CD8-positive, alpha-beta memory T cell (primary cell): ENCODE measurements around the gene ALDH9A1. TPM values are rescaled to one million over a fixed set of nuclear protein-coding genes. Genes with fewer than 3 reads are reported as not detected.
"Not testable (repeated sequence)": the region's sequence is repeated elsewhere in the genome, so short reads cannot be mapped to it uniquely, and the experiment has no call there.

ENCODE experiments used
- CTCF ChIA-PET: fragments of 350-600 bp; sonication (Branson Sonifier 250); formaldehyde crosslinking; loops from one replicate; lab custom pipeline; 2021; ENCODE audit warnings: antibody characterized with exemption; lab: Charles Lee
- POLR2A ChIA-PET: fragments of 350-600 bp; sonication (Branson Sonifier 250); formaldehyde crosslinking; loops from one replicate; lab custom pipeline; 2021; ENCODE audit warnings: antibody characterized with exemption; lab: Charles Lee
- DNase-seq, 5 donors: peaks; one replicate each; pipeline versions ENCODE4 v3.0.0 to v3.0.0-alpha.2; 2020 to 2022; ENCODE audit warnings: mixed read lengths in 1 of 5
- H3K27ac ChIP-seq: one replicate; pipeline ENCODE4 v1.7.0; 2013; ENCODE audit warnings: low read depth, mild to moderate bottlenecking, low read length, moderate library complexity
- H3K27me3 ChIP-seq: 2 replicates; pipeline ENCODE4 v1.7.0; 2013; ENCODE audit warnings: low read length, mild to moderate bottlenecking; ENCODE audit not compliant: insufficient read depth, poor library complexity, severe bottlenecking
- H3K36me3 ChIP-seq: 2 replicates; pipeline ENCODE4 v1.7.0; 2013; ENCODE audit warnings: mild to moderate bottlenecking, low read length, moderate library complexity; ENCODE audit not compliant: insufficient read depth
- H3K4me1 ChIP-seq: 2 replicates; pipeline ENCODE4 v1.7.0; 2013; ENCODE audit warnings: mild to moderate bottlenecking, low read length, moderate library complexity; ENCODE audit not compliant: insufficient read depth
- H3K4me3 ChIP-seq: 2 replicates; pipeline ENCODE4 v1.7.0; 2013; ENCODE audit warnings: mild to moderate bottlenecking, low read length
- H3K9me3 ChIP-seq: 2 replicates; pipeline ENCODE4 v1.7.0; 2013; ENCODE audit warnings: mild to moderate bottlenecking, low read length
- H3K27ac Mint-ChIP-seq, 8 donors: one replicate each; pipeline ENCODE4 v1.8.0; 2020 to 2021; ENCODE audit warnings: mixed read lengths in 8 of 8, mild to moderate bottlenecking in 6 of 8, inconsistent platforms in 3 of 8, moderate library complexity in 3 of 8
- H3K27me3 Mint-ChIP-seq, 2 donors: one replicate each; pipeline ENCODE4 v1.8.0; 2020 to 2021; ENCODE audit warnings: mixed read lengths in 2 of 2, mild to moderate bottlenecking in 1 of 2, moderate library complexity in 1 of 2
- H3K36me3 Mint-ChIP-seq, 3 donors: one replicate each; pipeline ENCODE4 v1.8.0; 2020 to 2021; ENCODE audit warnings: mixed read lengths in 3 of 3, inconsistent platforms in 1 of 3, mild to moderate bottlenecking in 1 of 3
- H3K4me1 Mint-ChIP-seq, 3 donors: one replicate each; pipeline ENCODE4 v1.8.0; 2020 to 2021; ENCODE audit warnings: mixed read lengths in 3 of 3, inconsistent platforms in 1 of 3, mild to moderate bottlenecking in 1 of 3
- H3K4me3 Mint-ChIP-seq, 7 donors: one replicate each; pipeline ENCODE4 v1.8.0; 2020 to 2021; ENCODE audit warnings: mixed read lengths in 7 of 7, mild to moderate bottlenecking in 6 of 7, moderate library complexity in 4 of 7, inconsistent platforms in 2 of 7
- H3K9me3 Mint-ChIP-seq, 5 donors: one replicate each; pipeline ENCODE4 v1.8.0; 2020 to 2022; ENCODE audit warnings: mixed read lengths in 5 of 5, mild to moderate bottlenecking in 3 of 5, moderate library complexity in 2 of 5, inconsistent platforms in 1 of 5
- polyA plus RNA-seq: library from polyadenylated mRNA; unstranded; fragments of 300-500 nt; fragmentation: Illumina TruSeq; gene quantifications from one replicate; pipeline ENCODE4 v1.2.3, GENCODE V29; 2021
- total RNA-seq, 2 experiments: library from RNA; stranded (reverse); gene quantifications; one replicate each; pipeline ENCODE4 v1.2.3, GENCODE V29; 2021

Gene ALDH9A1
- total and polyA plus RNA-seq, 3 experiments from 2014 or later = 42.9 to 101 (median 44.4) TPM

DNA sequence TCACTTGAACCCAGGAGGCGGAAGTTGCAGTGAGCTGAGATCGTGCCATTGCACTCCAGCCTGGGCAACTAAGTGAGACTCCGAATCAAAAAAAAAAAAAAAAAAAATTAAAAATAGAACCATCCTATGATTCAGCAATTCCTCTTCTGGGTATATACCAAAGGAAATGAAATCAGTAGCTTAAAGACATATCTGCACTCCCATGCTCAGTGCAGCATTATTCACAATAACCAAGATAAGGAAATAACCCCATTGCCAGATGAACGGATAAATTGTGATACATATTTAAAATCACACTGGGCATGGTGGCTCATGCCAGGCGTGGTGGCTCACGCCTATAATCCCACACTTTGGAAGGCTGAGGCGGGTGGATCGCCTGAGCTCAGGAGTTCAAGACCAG lies 23.8 kb downstream of the ALDH9A1 start:
- Mint-ChIP-seq H3K9me3 (no peaks in the 10 kb centered on the region), H3K4me1 (peaks cover 8 to 24% (median 18%) of the 10 kb centered on the region in 3 donors), H3K27ac (no peak overlapping the region), H3K36me3 (peaks cover 6 to 73% (median 47%) of the 10 kb centered on the region in 3 donors), H3K4me3 (no peak overlapping the region), H3K27me3 (no peaks in the 10 kb centered on the region)
- Histone ChIP-seq H3K36me3 (peaks cover 22% of the 10 kb centered on the region), H3K9me3 (no peaks in the 10 kb centered on the region), H3K4me1 (peaks cover 4% of the 10 kb centered on the region), H3K4me3 (no peak overlapping the region), H3K27ac (no peak overlapping the region), H3K27me3 (no peaks in the 10 kb centered on the region)
- POLR2A ChIA-PET = no interaction called here
- DNase-seq = no peak
- CTCF ChIA-PET = interaction anchor here (0.6 to 1.0 kb wide), 2 partner anchors 12 to 23 kb away, joined by 3 read pairs; partner anchors contain the start of gene ALDH9A1

DNA sequence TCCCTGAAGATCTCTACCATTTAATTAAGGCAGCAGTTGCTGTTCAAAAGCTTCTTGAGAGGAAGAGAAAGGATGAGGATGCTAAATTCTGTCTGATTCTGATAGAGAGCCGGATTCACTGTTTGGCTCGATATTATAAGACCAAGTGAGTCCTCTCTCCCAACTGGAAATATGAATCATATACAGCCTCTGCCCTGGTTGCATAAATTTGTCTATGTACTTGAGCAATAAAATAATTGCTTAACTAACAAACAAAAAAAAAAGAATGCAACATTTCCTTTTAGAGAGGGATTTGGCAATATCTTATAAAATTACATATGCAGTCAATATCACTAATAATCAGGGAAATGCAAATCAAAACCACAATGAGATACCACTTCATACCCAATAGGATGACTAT lies 26.8 kb downstream of the ALDH9A1 start:
- Histone ChIP-seq H3K4me1 (no peaks in the 10 kb centered on the region), H3K27me3 (no peaks in the 10 kb centered on the region), H3K27ac (no peak overlapping the region), H3K36me3 (peaks cover 23% of the 10 kb centered on the region), H3K9me3 (no peaks in the 10 kb centered on the region), H3K4me3 (no peak overlapping the region)
- H3K9me3 Mint-ChIP-seq = no peaks in the 10 kb centered on the region
- ChIA-PET POLR2A (no interaction called here), CTCF (no interaction called here)
- no peak overlapping the region for H3K27ac Mint-ChIP-seq
- H3K36me3 Mint-ChIP-seq = peaks cover 19 to 81% (median 48%) of the 10 kb centered on the region in 3 donors
- no peak overlapping the region for H3K4me3 Mint-ChIP-seq
- no peaks in the 10 kb centered on the region for H3K27me3 Mint-ChIP-seq
- no peak for DNase-seq
- H3K4me1 Mint-ChIP-seq = peaks cover 0 to 13% (median 4%) of the 10 kb centered on the region in 3 donors

DNA sequence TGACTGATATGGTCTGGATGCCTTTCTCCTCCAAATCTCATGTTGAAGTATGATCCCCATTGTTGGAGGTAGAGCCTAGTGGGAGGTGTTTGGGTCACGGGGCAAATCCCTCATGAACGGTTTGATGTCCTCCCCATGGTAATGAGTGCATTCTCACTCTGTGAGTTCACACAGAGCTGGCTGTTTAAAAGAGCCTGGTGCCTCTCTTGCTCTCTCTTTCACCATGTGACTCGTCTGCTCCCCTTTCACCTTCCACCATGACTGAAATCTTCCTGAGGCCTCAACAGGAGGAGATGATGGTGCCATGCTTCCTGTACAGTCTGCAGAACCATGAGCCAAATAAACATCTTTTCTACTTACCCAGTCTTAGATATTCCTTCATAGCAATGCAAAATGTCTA lies 30.2 kb downstream of the ALDH9A1 start:
- no peaks in the 10 kb centered on the region for H3K27me3 Mint-ChIP-seq
- DNase-seq = no peak
- ChIA-PET CTCF (no interaction called here), POLR2A (no interaction called here)
- no peak overlapping the region for H3K4me3 ChIP-seq
- H3K4me1 ChIP-seq = no peaks in the 10 kb centered on the region
- no peak overlapping the region for H3K27ac ChIP-seq
- H3K9me3 Mint-ChIP-seq = no peaks in the 10 kb centered on the region
- H3K27ac Mint-ChIP-seq = peak overlapping the region in 1 of 8 donors; percentile 46
- no peak overlapping the region for H3K4me3 Mint-ChIP-seq
- H3K9me3 ChIP-seq = no peaks in the 10 kb centered on the region
- no peaks in the 10 kb centered on the region for H3K27me3 ChIP-seq
- peaks cover 3 to 14% (median 9%) of the 10 kb centered on the region in 3 donors for H3K4me1 Mint-ChIP-seq
- peaks cover 36% of the 10 kb centered on the region for H3K36me3 ChIP-seq
- H3K36me3 Mint-ChIP-seq = peaks cover 30 to 90% (median 42%) of the 10 kb centered on the region in 3 donors

DNA sequence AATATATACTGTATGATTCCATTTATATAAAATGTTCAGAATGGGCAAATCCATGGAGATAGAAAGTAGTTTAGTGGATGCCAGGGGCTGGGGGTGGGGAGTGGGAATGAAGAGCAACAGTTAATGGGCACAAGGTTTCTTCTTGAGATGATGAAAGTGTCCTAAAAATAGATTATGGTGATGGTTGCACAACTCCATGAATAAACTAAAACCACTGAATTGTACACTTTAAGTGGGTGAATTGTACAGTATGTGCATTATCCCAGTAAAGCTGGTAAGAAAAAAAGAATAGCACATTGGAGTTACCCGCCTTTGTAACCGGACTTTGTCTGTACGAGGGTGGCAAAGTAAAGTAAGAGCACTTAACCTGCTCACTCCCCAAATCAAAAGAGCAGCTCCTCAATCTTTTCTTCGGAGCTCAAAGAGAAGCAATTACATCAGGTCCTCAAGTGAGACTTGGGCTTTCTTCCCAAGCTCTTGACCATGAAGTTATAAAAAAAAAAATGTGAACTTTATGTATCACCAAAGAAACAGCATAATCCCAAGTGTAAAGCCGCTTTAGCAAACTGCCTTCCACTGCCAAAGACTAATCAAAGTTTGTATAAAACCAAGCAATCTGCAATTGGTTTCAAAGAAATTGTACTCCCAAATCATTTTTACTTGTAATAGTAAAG lies 32.1 kb downstream of the ALDH9A1 start:
- no peak overlapping the region for H3K4me3 Mint-ChIP-seq
- no peak for DNase-seq
- peaks cover 30 to 92% (median 33%) of the 10 kb centered on the region in 3 donors for H3K36me3 Mint-ChIP-seq
- Histone ChIP-seq H3K4me1 (no peaks in the 10 kb centered on the region), H3K9me3 (no peaks in the 10 kb centered on the region), H3K4me3 (no peak overlapping the region), H3K36me3 (peaks cover 48% of the 10 kb centered on the region), H3K27me3 (no peaks in the 10 kb centered on the region), H3K27ac (no peak overlapping the region)
- ChIA-PET CTCF (no interaction called here), POLR2A (interaction anchor here (1.0 kb wide), 1 partner anchor 36 kb away, joined by 4 read pairs; no protein-coding TSS in a partner anchor)
- no peaks in the 10 kb centered on the region for H3K9me3 Mint-ChIP-seq
- H3K27me3 Mint-ChIP-seq = no peaks in the 10 kb centered on the region
- peak overlapping the region in 3 of 8 donors; percentile 39 to 74 (median 58) for H3K27ac Mint-ChIP-seq
- H3K4me1 Mint-ChIP-seq = peaks cover 3 to 13% (median 5%) of the 10 kb centered on the region in 3 donors

DNA sequence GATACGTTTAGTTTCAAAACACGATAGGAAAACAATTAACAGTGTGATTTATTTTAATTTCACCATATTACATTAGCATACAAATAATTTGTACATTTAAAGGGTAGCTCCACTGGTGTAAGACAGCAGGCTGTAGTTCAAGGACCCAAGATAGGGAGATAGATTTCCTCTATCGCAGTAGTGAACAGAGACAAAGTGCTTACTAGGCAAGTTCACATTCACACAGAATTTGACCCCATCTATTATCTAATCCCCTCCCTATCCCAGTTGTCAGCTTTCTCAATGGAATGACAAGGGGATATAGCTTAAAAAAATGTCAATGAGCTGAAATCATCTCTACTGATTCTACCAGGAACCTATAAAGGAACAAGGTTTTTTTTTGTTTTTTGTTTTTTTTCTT lies 36.2 kb downstream of the ALDH9A1 start:
- POLR2A ChIA-PET = no interaction called here
- Histone ChIP-seq H3K9me3 (no peaks in the 10 kb centered on the region), H3K36me3 (peaks cover 39% of the 10 kb centered on the region), H3K27ac (no peak overlapping the region), H3K4me3 (no peak overlapping the region), H3K4me1 (no peaks in the 10 kb centered on the region), H3K27me3 (no peaks in the 10 kb centered on the region)
- no peak for DNase-seq
- Mint-ChIP-seq H3K4me1 (peaks cover 3 to 12% (median 5%) of the 10 kb centered on the region in 3 donors), H3K27me3 (no peaks in the 10 kb centered on the region), H3K36me3 (peaks cover 11 to 84% (median 17%) of the 10 kb centered on the region in 3 donors), H3K4me3 (no peak overlapping the region), H3K27ac (peak overlapping the region in 4 of 8 donors; percentile 26 to 66 (median 49)), H3K9me3 (no peaks in the 10 kb centered on the region)
- CTCF ChIA-PET = no interaction called here

DNA sequence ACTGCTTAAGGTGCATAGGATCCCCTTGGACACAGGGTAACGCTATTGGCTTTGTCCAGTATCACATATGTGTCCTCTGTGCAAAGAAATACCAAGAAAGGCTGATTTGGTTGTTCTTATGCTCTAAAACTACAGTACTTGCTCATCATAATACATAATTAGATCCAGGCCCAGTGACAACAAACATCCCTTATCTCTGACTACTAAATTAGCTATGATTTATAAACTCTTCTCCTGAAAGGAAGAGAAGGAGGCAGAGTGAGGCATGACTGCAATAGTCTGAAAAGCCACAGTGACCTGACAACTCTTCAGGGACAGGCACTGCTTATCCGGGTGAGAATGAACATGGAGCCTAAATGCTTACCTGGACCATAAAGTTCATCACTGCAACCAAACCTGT lies 36.7 kb downstream of the ALDH9A1 start:
- H3K36me3 Mint-ChIP-seq = peaks cover 11 to 82% (median 13%) of the 10 kb centered on the region in 3 donors
- DNase-seq = no peak
- H3K4me3 Mint-ChIP-seq = no peak overlapping the region
- peaks cover 39% of the 10 kb centered on the region for H3K36me3 ChIP-seq
- H3K27me3 Mint-ChIP-seq = no peaks in the 10 kb centered on the region
- POLR2A ChIA-PET = no interaction called here
- H3K27me3 ChIP-seq = no peaks in the 10 kb centered on the region
- no peak overlapping the region for H3K4me3 ChIP-seq
- H3K9me3 ChIP-seq = no peaks in the 10 kb centered on the region
- H3K9me3 Mint-ChIP-seq = no peaks in the 10 kb centered on the region
- CTCF ChIA-PET = no interaction called here
- no peaks in the 10 kb centered on the region for H3K4me1 ChIP-seq
- peak overlapping the region in 2 of 8 donors; percentile 23 to 76 for H3K27ac Mint-ChIP-seq
- no peak overlapping the region for H3K27ac ChIP-seq
- peaks cover 3 to 9% (median 5%) of the 10 kb centered on the region in 3 donors for H3K4me1 Mint-ChIP-seq

DNA sequence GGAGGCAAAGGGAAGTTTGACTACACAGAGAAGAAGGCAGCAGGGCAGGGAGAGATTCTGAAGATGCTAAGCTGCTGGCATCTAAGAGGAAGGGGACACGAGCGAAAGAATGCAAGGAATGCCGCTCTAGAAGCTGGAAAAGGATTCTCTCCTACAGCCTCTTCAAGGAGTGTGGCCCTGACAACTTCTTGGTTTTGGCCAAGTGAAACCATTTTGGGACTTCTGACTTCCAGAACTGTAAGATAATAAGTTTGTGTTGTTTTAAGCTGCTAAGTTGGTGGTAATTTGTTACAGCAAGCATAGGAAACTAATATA lies 38.8 kb downstream of the ALDH9A1 start:
- no peaks in the 10 kb centered on the region for H3K4me1 ChIP-seq
- no peaks in the 10 kb centered on the region for H3K27me3 ChIP-seq
- H3K4me3 ChIP-seq = no peak overlapping the region
- Mint-ChIP-seq H3K4me3 (no peak overlapping the region), H3K27ac (peak overlapping the region in 2 of 8 donors; percentile 1 to 17), H3K27me3 (no peaks in the 10 kb centered on the region), H3K4me1 (no peaks in the 10 kb centered on the region), H3K9me3 (no peaks in the 10 kb centered on the region), H3K36me3 (peaks cover 0 to 79% (median 11%) of the 10 kb centered on the region in 3 donors)
- DNase-seq = no peak
- H3K36me3 ChIP-seq = peaks cover 34% of the 10 kb centered on the region
- no peak overlapping the region for H3K27ac ChIP-seq
- POLR2A ChIA-PET = interaction anchor here (0.6 kb wide), 1 partner anchor 29 kb away, joined by 5 read pairs; no protein-coding TSS in a partner anchor
- CTCF ChIA-PET = interaction anchor here (1.2 to 1.7 kb wide), 2 partner anchors 10 to 59 kb away, joined by 5 read pairs; no protein-coding TSS in a partner anchor
- H3K9me3 ChIP-seq = no peaks in the 10 kb centered on the region

DNA sequence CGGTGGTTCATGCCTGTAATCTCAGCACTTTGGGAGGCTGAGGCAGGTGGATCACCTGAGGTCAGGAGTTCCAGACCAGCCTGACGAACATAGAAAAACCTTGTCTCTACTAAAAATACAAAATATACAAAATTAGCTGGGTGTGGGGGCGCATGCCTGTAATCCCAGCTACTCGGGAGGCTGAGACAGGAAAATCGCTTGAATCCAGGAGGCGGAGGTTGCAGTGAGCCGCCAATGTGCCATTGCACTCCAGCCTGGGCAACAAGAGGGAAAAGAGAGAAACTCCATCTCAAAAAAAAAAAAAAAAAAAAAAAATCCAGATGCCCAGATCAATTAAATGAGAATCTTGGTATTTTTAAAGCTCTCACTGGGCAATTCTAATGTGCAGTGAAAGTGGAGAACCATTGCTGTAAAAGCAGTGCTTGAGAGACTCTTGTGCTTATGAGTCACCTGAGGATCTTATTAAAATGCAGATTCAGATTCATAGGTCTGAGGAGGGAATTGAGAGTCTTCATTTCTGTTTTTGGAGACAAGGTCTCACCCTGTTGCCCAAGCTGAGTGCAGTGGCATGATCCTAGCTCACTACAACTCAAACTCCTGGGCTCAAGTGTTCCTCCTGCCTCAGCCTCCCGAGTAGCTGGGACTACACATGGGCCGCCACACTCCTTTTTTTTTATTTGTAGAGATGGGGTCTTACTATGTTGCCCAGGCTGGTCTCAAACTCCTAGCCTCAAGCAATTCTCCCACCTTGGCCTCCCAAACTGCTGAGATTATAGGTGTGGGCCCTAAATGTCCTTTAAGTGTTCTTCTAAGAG lies 39.4 kb downstream of the ALDH9A1 start:
- not testable (repeated sequence) for H3K27me3 ChIP-seq, H3K4me1 Mint-ChIP-seq, H3K9me3 ChIP-seq, H3K9me3 Mint-ChIP-seq, H3K27me3 Mint-ChIP-seq, H3K4me1 ChIP-seq, H3K27ac ChIP-seq, H3K4me3 ChIP-seq, H3K4me3 Mint-ChIP-seq, DNase-seq
- H3K36me3 ChIP-seq = peaks cover 30% of the 10 kb centered on the region
- Mint-ChIP-seq H3K27ac (peak overlapping the region in 4 of 8 donors; percentile 1 to 71 (median 26)), H3K36me3 (peaks cover 0 to 78% (median 12%) of the 10 kb centered on the region in 3 donors)
- ChIA-PET POLR2A (interaction anchor here (0.6 to 0.8 kb wide), 2 partner anchors 29 to 110 kb away, joined by 4 to 5 read pairs; no protein-coding TSS in a partner anchor), CTCF (interaction anchor here (1.2 to 1.7 kb wide), 2 partner anchors 9 to 59 kb away, joined by 5 read pairs; no protein-coding TSS in a partner anchor)
